DMS 273 (cell line): Measurements from ENCODE around the gene NFAT5.
"Not testable (repeated sequence)": the region's sequence is repeated elsewhere in the genome, so short reads cannot be mapped to it uniquely, and the experiment has no call there.

Source experiments
- DNase-seq: peaks from one replicate; lab custom pipeline; 2025; ENCODE audit not compliant: unreplicated experiment; lab: John Stamatoyannopoulos, UW

NFAT5 gene

GRCh38 chr16:69546663-69547062 lies 19.1 kb upstream of the NFAT5 start:
- not testable (repeated sequence) for DNase-seq

- DNase-seq = no peak
Measured at GRCh38 chr16:69553332-69553731, 12.4 kb upstream of the NFAT5 start.

DNA sequence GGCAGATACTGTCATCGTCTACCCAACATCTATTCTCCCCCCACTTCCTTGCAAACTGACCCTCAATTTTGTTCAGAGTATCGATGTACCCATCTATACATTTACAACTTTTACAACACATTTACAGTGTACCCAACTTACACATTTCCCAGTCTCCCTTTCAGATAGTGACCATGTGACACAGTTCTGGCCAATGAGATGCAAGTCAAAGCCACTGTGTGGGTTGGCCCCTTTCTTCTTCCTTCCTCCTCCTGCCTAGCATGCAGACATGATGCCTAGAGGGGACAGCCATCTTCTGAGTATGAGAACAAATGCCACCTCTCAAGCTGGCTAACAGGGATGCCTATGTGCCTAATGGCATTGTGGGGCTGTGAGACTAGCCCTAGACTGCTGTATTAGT lies 11.3 kb upstream of the NFAT5 start:
- no peak for DNase-seq

GRCh38 chr16:69555437-69555836 lies 10.3 kb upstream of the NFAT5 start:
- DNase-seq = no peak

DNA sequence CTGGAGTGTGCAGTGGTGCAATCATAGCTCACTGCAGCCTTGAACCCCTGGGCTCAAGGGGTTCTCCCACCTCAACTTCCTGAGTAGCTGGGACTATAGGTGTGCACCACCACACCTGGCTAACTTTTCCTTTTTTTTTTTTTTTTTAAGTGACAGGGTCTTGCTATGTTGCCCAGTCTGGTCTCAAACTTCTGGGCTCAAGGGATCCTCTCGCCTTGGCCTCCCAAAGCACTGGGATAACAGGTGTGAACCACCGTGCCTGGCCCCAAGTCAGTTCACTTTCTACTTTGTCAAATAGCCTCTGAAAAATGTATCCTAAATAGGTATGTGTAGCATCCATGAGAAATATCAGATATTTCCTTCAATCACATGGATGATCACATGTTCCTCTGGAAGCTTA lies 9.9 kb upstream of the NFAT5 start:
- no peak for DNase-seq

DNA sequence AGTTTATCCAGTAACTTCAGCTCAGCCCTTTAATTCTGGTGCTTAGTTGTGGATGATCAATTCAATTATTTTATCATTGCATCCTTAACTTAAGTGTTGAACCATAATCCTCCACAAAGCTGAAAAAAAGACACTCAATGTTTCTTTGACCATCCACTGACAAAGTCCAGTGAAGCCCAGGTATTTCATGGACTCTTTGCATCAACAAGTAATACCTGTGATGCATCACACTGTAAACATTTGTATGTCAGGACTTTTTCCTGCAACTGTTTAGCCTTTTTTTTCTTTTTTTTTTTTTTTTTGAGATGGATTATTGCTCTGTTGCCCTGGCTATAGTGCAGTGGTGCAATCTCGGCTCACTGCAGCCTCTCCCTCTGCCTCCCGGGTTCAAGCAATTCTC lies 6.6 kb upstream of the NFAT5 start:
- no peak for DNase-seq

GRCh38 chr16:69561367-69561766 lies 4.4 kb upstream of the NFAT5 start:
- DNase-seq = not testable (repeated sequence)

GRCh38 chr16:69561901-69562300 lies 3.9 kb upstream of the NFAT5 start:
- DNase-seq = no peak

DNA sequence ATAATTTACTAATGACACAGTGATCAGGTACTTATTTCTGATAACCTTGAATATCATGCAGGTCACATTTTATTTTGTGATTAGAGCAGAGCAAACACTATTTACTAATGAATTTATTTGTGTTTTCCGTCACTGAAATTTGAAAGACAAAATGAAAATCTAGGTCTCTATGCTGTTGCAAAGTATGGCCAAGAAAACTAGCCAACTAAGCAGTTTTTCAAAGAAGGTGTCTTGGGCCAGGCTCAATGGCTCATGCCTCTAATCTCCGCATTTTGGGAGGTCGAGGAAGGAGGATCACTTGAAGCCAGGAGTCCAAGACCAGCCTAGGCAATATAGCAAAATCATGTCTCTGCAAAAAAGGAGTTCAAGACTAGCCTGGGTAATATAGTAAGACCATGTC lies 3.0 kb upstream of the NFAT5 start:
- no peak for DNase-seq

- no peak for DNase-seq
Measured at GRCh38 chr16:69563605-69564580, 1.9 kb upstream of the NFAT5 start.

- DNase-seq = peak; percentile 56
Measured at GRCh38 chr16:69564845-69565670, 708 bp upstream of the NFAT5 start.

DNA sequence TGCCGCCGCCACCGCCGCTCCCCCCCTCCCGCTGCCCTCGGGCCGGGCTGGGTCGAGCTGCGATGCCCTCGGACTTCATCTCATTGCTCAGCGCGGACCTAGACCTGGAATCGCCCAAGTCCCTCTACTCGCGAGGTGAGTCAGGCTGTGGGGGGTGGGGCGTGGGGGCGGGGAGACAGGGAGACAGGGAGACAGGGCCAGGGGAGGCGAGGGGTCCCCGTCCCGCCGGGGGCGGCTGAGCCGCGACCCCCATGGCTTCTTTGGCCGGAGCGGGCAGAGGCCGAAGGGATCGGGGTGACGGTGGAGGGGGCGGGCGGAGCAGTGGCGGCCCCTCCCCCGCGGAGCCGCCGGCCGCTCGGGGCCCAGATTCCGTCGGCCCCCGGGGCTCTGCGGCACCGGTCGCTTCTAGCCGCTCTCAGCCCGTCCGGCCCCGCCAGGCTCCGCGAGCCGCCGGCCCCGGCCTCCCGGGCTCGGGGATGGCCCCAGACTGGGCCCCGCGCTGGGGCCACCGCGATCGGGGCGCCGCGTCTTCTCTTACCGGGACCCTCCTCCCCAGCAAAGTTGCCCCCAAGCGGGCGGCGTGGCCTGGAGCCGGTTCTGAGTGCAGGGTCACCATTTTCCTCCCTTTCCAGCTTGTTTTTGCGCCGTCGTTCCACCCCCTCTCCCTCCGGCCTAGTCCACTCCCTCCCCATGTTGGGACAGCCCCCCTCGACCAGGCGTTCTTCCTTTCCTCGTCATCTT lies 644 bp downstream of the NFAT5 start:
- DNase-seq = peak; percentile 83

DNA sequence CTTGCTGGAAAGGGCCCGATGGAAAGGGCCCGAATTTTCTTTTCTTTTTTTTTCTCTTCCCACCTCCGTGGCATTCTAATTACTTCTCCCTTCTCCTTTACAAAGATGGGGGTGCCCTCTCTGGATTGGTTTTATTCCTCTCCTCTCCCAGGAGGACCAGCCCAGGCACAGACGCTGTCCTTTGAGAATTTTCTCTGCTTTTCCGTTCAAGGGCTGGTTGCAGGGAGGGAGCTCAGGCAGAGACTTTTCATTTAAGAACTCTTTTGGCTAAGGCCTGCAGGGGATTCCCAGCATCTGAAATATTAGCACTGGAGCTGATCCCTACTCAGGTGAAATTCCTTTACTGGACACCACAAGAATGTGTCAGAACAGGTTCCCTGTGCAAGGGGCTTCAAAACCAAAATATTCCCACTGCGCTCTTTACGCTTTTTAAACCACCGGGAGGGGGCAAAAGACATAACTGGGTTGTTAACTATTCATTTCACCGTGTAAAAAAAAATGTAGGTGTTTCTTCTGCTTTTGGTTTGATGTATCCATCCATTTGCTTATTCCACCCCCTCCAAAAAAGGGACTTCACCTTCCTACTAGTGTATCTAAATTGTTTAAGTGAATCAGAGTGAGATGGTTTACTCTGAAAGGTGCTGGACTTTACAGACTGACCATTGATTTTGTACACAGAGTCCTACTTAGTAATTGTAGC lies 1.4 kb downstream of the NFAT5 start:
- DNase-seq = peak; percentile 66

DNA sequence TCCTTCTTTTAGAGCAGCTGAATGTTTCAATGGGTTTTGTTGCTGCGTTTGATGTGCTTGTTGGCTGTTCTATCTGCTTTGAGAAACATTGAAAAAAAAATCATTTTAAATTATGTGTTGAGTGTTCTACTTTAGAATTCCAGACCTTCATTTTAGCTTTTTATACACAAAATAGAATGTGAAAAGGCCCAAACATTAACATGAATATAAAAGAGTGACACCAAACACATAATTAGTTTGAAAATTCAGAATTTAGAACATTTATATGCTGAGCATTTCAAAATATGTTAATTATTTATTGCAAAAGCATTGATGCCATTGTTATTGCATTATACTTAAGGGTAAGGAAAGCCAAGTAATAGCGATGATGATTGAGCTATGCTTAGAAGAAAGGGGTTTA lies 2.9 kb downstream of the NFAT5 start:
- no peak for DNase-seq

- not testable (repeated sequence) for DNase-seq
Measured at GRCh38 chr16:69578771-69579170, 13.0 kb downstream of the NFAT5 start.

- DNase-seq = no peak
Measured at GRCh38 chr16:69579783-69580481, 14.2 kb downstream of the NFAT5 start.

GRCh38 chr16:69581297-69581696 lies 15.5 kb downstream of the NFAT5 start:
- no peak for DNase-seq

DNA sequence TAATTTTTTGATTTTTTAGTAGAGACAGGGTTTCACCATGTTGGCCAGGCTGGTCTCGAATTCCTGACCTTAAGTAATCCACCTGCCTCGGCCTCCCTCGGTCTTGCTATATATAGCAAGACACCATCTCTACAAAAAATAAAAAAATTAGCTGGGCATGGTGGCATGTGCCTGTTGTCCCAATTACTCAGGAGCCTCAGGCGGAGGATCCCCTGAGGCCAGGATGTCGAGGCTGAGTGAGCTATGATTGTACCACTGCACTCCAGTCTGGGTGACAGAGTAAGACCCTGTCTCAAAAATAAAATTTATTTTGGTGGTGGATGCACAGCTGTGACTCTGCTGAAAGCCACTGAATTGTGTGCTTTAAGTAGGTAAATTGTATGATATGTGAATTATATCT lies 18.7 kb downstream of the NFAT5 start:
- DNase-seq = not testable (repeated sequence)

DNA sequence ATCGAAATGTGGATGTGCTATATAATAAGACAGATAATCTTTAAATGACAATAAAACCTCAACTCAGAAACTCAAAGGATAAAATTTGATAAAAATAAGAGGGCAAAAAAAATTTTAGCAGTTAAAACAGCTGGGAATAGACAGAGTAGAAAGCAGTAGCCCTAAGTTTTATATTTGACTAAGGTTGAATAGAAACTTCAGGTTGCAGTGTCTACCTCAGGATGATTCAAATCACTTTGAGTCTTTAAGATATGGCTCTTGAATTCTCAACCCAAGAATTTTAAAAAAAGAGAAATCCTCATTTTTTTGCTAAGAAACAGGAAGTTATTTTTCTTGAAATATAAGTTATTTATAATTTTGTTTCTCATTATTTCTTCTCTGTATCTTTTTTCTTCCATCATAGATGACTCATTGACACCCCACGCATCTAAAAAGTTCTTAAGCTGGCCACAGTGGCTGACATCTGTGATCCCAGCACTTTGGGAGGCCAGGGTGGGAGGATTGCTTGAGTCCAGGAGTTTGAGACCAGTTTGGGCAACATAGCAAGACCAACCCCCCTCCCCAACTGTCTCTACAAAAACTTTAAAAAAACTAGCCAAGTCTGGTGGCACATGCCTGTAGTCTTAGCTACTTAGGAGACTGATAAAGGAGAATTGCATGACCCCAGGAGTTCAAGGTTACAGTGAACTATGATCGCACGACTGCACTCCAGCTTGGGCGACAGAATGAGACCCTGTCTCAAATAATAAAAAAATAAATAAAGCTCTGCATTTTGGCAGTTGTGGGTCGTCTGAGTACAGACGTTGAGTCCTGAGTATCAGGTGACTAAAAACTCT lies 23.9 kb downstream of the NFAT5 start:
- no peak for DNase-seq
